Measurements from ENCODE around the gene CTBP1. TPM values are rescaled to one million over a fixed set of nuclear protein-coding genes. Genes with fewer than 3 reads are reported as not detected.

Gene CTBP1
- polyA plus RNA-seq, 1 donor from 2014 or later: 325 TPM

GRCh38 chr4:1266881-1267763 is 18.2 kb upstream of the CTBP1 start:
- Histone ChIP-seq H4K20me1 (ENCODE audit: insufficient read depth) (no peaks in the 10 kb centered on the region), H2AFZ (ENCODE audit: low read depth, low read length) (no peak overlapping the region), H3K4me2 (ENCODE audit: low read length) (no peak overlapping the region), H3K9ac (ENCODE audit: low read length) (no peak overlapping the region), H3K36me3 (ENCODE audit: insufficient read depth, low read length) (no peaks in the 10 kb centered on the region), H3K27me3 (ENCODE audit: insufficient read depth, low read depth, low read length) (no peaks in the 10 kb centered on the region), H3F3A (ENCODE audit: insufficient read depth, low read length, poor library complexity, severe bottlenecking) (no peaks in the 10 kb centered on the region), H3K27ac (ENCODE audit: low read length) (no peak overlapping the region), H3K4me3 (ENCODE audit: low read length) (no peak overlapping the region), H3K9me3 (ENCODE audit: low read length) (peaks cover 8% of the 10 kb centered on the region), H3K79me2 (replicated peaks; ENCODE audit: insufficient read depth, low read length) (no peaks in the 10 kb centered on the region), H3K9me2 (ENCODE audit: insufficient read depth, low read length) (no peaks in the 10 kb centered on the region)
- TF ChIP-seq POLR2AphosphoS5 (IDR thresholded peaks at IDR 0.05): no peak
- no peak for TF ChIP-seq SMC3 (conservative IDR thresholded peaks at IDR 0.05; ENCODE audit: poor library complexity)
- TF ChIP-seq RAD21 (conservative IDR thresholded peaks at IDR 0.05): no peak
- no peak for TF ChIP-seq TAF1 (IDR thresholded peaks at IDR 0.05; ENCODE audit: low read depth)
- no peak for TF ChIP-seq EZH2 (IDR thresholded peaks at IDR 0.05; ENCODE audit: borderline replicate concordance, insufficient read depth, low read length, poor library complexity, severe bottlenecking)
- TF ChIP-seq, protein P1, sequence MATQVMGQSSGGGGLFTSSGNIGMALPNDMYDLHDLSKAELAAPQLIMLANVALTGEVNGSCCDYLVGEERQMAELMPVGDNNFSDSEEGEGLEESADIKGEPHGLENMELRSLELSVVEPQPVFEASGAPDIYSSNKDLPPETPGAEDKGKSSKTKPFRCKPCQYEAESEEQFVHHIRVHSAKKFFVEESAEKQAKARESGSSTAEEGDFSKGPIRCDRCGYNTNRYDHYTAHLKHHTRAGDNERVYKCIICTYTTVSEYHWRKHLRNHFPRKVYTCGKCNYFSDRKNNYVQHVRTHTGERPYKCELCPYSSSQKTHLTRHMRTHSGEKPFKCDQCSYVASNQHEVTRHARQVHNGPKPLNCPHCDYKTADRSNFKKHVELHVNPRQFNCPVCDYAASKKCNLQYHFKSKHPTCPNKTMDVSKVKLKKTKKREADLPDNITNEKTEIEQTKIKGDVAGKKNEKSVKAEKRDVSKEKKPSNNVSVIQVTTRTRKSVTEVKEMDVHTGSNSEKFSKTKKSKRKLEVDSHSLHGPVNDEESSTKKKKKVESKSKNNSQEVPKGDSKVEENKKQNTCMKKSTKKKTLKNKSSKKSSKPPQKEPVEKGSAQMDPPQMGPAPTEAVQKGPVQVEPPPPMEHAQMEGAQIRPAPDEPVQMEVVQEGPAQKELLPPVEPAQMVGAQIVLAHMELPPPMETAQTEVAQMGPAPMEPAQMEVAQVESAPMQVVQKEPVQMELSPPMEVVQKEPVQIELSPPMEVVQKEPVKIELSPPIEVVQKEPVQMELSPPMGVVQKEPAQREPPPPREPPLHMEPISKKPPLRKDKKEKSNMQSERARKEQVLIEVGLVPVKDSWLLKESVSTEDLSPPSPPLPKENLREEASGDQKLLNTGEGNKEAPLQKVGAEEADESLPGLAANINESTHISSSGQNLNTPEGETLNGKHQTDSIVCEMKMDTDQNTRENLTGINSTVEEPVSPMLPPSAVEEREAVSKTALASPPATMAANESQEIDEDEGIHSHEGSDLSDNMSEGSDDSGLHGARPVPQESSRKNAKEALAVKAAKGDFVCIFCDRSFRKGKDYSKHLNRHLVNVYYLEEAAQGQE (IDR thresholded peaks at IDR 0.05; ENCODE audit: borderline replicate concordance): no peak
- TF ChIP-seq EP300 (conservative IDR thresholded peaks at IDR 0.05; ENCODE audit: poor library complexity, severe bottlenecking): no peak
- TF ChIP-seq CTCF (IDR thresholded peaks at IDR 0.05; ENCODE audit: poor library complexity, severe bottlenecking): no peak
- no peak for TF ChIP-seq MXI1 (conservative IDR thresholded peaks at IDR 0.05; ENCODE audit: poor library complexity, severe bottlenecking)

DNA sequence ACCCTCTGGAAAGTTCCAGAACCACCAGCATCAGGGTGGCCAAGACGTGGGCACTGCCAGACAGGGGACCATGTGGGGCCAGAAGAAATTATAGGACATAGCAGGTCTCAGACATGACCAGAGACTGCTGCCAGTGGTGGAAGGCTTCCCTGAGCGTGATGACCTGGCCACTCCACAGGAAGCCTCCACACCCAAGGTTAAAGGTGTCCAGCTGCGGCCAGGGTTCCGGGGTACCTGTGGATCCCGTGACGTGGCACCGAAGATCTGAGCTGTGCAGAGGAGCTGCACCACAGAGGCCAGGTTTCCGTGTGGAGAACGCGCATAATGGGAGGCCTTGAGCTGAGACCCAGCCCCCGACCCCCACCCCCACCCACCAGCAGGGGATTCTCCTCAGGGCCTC is 16.4 kb upstream of the CTBP1 start:
- Histone ChIP-seq H3K4me3 (ENCODE audit: low read length) (no peak overlapping the region), H3K4me2 (ENCODE audit: low read length) (no peak overlapping the region), H3K9ac (ENCODE audit: low read length) (no peak overlapping the region), H3K9me2 (ENCODE audit: insufficient read depth, low read length) (no peaks in the 10 kb centered on the region), H3K9me3 (ENCODE audit: low read length) (peaks cover 8% of the 10 kb centered on the region), H3K36me3 (ENCODE audit: insufficient read depth, low read length) (no peaks in the 10 kb centered on the region), H2AFZ (ENCODE audit: low read depth, low read length) (no peak overlapping the region), H4K20me1 (ENCODE audit: insufficient read depth) (no peaks in the 10 kb centered on the region), H3K27me3 (ENCODE audit: insufficient read depth, low read depth, low read length) (no peaks in the 10 kb centered on the region), H3F3A (ENCODE audit: insufficient read depth, low read length, poor library complexity, severe bottlenecking) (no peaks in the 10 kb centered on the region), H3K79me2 (replicated peaks; ENCODE audit: insufficient read depth, low read length) (no peaks in the 10 kb centered on the region), H3K27ac (ENCODE audit: low read length) (no peak overlapping the region)
- TF ChIP-seq SMC3 (conservative IDR thresholded peaks at IDR 0.05; ENCODE audit: poor library complexity): no peak
- no peak for TF ChIP-seq TAF1 (IDR thresholded peaks at IDR 0.05; ENCODE audit: low read depth)
- no peak for TF ChIP-seq EZH2 (IDR thresholded peaks at IDR 0.05; ENCODE audit: borderline replicate concordance, insufficient read depth, low read length, poor library complexity, severe bottlenecking)
- no peak for TF ChIP-seq CTCF (IDR thresholded peaks at IDR 0.05; ENCODE audit: poor library complexity, severe bottlenecking)
- no peak for TF ChIP-seq POLR2AphosphoS5 (IDR thresholded peaks at IDR 0.05)
- TF ChIP-seq, protein P1 (IDR thresholded peaks at IDR 0.05; ENCODE audit: borderline replicate concordance): no peak
- no peak for TF ChIP-seq MXI1 (conservative IDR thresholded peaks at IDR 0.05; ENCODE audit: poor library complexity, severe bottlenecking)
